ENCODE data around the gene NECTIN1.

Gene NECTIN1

GRCh38 chr11:119626197-119626841 is 102.7 kb downstream of the NECTIN1 start:
- H3K9me3 ChIP-seq = no peaks in the 10 kb centered on the region
- 0 out of 2 replicates have a peak overlapping the region, but pooled peaks have one; percentile 19 for H3K9ac ChIP-seq
- H4K20me1 ChIP-seq = no peaks in the 10 kb centered on the region
- no peaks in the 10 kb centered on the region for H3K36me3 ChIP-seq
- H3K27ac ChIP-seq = 0 out of 2 replicates have a peak overlapping the region, but pooled peaks have one; percentile 4
- no peak for TF ChIP-seq Cebpa-rat (IDR thresholded peaks at IDR 0.05)
- peak overlapping the region; percentile 81 for H3K4me2 ChIP-seq
- no peaks in the 10 kb centered on the region for H3K27me3 ChIP-seq
- peaks cover 58% of the 10 kb centered on the region for H3K4me1 ChIP-seq
- H3K4me3 ChIP-seq = no peak overlapping the region

- Histone ChIP-seq H3K36me3 (no peaks in the 10 kb centered on the region), H3K27ac (no peak overlapping the region; the same call in 1 of the 2 replicates), H4K20me1 (no peaks in the 10 kb centered on the region), H3K27me3 (no peaks in the 10 kb centered on the region), H3K4me1 (peaks cover 67% of the 10 kb centered on the region), H3K4me3 (no peak overlapping the region), H3K4me2 (peak overlapping the region; percentile 81), H3K9me3 (no peaks in the 10 kb centered on the region), H3K9ac (peak overlapping the region; percentile 42; the same call in 1 of the 2 replicates)
- no peak for TF ChIP-seq Cebpa-rat (IDR thresholded peaks at IDR 0.05)
Measured at GRCh38 chr11:119625206-119625978, 103.6 kb downstream of the NECTIN1 start.

DNA sequence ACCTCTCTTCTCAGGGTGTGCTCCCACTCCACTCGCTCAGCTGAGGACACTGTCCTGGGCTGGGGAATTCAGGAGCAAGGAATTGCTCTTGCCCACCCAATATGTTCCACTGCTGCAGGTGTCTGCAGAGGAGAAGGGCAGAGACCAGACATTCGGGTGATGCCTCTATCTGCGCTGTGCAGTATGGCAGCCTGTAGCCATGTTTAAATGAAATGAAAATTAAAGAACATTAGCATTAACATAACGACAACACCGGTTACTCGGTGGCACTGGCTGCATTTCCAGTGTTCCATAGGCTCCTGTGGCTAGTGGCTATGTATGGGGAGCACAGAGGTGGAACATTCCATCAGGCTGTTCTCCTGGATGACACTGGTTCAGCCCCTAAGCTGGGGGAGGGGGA is 104.4 kb downstream of the NECTIN1 start:
- Histone ChIP-seq H3K27ac (no peak overlapping the region), H3K4me3 (no peak overlapping the region), H3K9ac (no peak overlapping the region), H3K36me3 (no peaks in the 10 kb centered on the region), H3K9me3 (no peaks in the 10 kb centered on the region), H3K27me3 (no peaks in the 10 kb centered on the region), H4K20me1 (no peaks in the 10 kb centered on the region), H3K4me1 (peaks cover 75% of the 10 kb centered on the region), H3K4me2 (peak overlapping the region; percentile 81; the same call in 1 of the 2 replicates)
- TF ChIP-seq Cebpa-rat (IDR thresholded peaks at IDR 0.05) = no peak

GRCh38 chr11:119624102-119624615 is 104.8 kb downstream of the NECTIN1 start:
- no peak for TF ChIP-seq Cebpa-rat (IDR thresholded peaks at IDR 0.05)
- Histone ChIP-seq H3K27me3 (no peaks in the 10 kb centered on the region), H3K9ac (no peak overlapping the region), H3K4me1 (peaks cover 79% of the 10 kb centered on the region), H3K27ac (no peak overlapping the region), H3K4me3 (no peak overlapping the region), H3K9me3 (no peaks in the 10 kb centered on the region), H3K4me2 (peak overlapping the region; percentile 81), H3K36me3 (no peaks in the 10 kb centered on the region), H4K20me1 (no peaks in the 10 kb centered on the region)

- TF ChIP-seq Cebpa-rat (IDR thresholded peaks at IDR 0.05) = no peak
- Histone ChIP-seq H3K36me3 (no peaks in the 10 kb centered on the region), H3K4me2 (peak overlapping the region; percentile 51), H3K9ac (no peak overlapping the region), H3K4me3 (no peak overlapping the region), H3K4me1 (peaks cover 84% of the 10 kb centered on the region), H4K20me1 (no peaks in the 10 kb centered on the region), H3K9me3 (no peaks in the 10 kb centered on the region), H3K27me3 (no peaks in the 10 kb centered on the region), H3K27ac (no peak overlapping the region)
Measured at GRCh38 chr11:119623682-119624081, 105.3 kb downstream of the NECTIN1 start.

GRCh38 chr11:119622454-119623143 is 106.4 kb downstream of the NECTIN1 start:
- Histone ChIP-seq H3K4me1 (peaks cover 91% of the 10 kb centered on the region), H3K9ac (no peak overlapping the region), H4K20me1 (no peaks in the 10 kb centered on the region), H3K9me3 (no peaks in the 10 kb centered on the region), H3K36me3 (no peaks in the 10 kb centered on the region), H3K27ac (no peak overlapping the region), H3K4me2 (no peak overlapping the region), H3K27me3 (no peaks in the 10 kb centered on the region), H3K4me3 (no peak overlapping the region)
- TF ChIP-seq Cebpa-rat (IDR thresholded peaks at IDR 0.05) = no peak

- no peaks in the 10 kb centered on the region for H3K27me3 ChIP-seq
- H3K9me3 ChIP-seq = no peaks in the 10 kb centered on the region
- H3K4me3 ChIP-seq = no peak overlapping the region
- H3K36me3 ChIP-seq = no peaks in the 10 kb centered on the region
- peaks cover 88% of the 10 kb centered on the region for H3K4me1 ChIP-seq
- no peak for TF ChIP-seq Cebpa-rat (IDR thresholded peaks at IDR 0.05)
- H4K20me1 ChIP-seq = no peaks in the 10 kb centered on the region
- H3K9ac ChIP-seq = peak overlapping the region; percentile 7; the same call in 1 of the 2 replicates
- peak overlapping the region; percentile 47; the same call in 1 of the 2 replicates for H3K27ac ChIP-seq
- peak overlapping the region; percentile 74 for H3K4me2 ChIP-seq
Measured at GRCh38 chr11:119619665-119620064, 109.3 kb downstream of the NECTIN1 start.

- peak overlapping the region; percentile 58; the same call in 1 of the 2 replicates for H3K27ac ChIP-seq
Measured at GRCh38 chr11:119618208-119618909, 110.6 kb downstream of the NECTIN1 start.

DNA sequence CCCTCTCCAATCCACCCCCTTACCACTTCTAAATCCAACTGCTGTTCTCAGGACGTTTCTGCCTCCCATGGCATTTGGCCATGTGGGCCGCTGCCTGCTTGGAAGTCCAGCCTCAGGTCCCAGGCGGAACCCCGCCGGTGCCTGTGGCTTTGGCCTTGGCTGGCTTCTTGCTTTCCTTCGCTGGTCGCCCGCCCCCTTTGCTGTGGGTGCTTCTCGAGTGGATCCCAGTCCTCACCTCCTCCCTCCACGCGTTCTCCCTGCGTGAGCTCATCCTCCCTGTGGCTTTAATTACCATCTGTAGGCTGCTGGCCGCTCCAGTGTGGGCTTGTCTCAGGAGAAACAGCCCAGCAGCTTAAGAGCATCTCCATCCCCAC is 111.7 kb downstream of the NECTIN1 start:
- TF ChIP-seq Cebpa-rat (IDR thresholded peaks at IDR 0.05) = no peak
- Histone ChIP-seq H4K20me1 (no peaks in the 10 kb centered on the region), H3K27me3 (no peaks in the 10 kb centered on the region), H3K4me3 (no peak overlapping the region), H3K4me1 (peaks cover 72% of the 10 kb centered on the region), H3K9me3 (no peaks in the 10 kb centered on the region), H3K27ac (peak overlapping the region; percentile 58), H3K36me3 (no peaks in the 10 kb centered on the region), H3K4me2 (peak overlapping the region; percentile 74), H3K9ac (no peak overlapping the region)

More at GRCh38 chr11:119618208-119618909, 110.6 kb downstream of the NECTIN1 start:
- Histone ChIP-seq H4K20me1 (no peaks in the 10 kb centered on the region), H3K4me3 (no peak overlapping the region), H3K4me1 (peaks cover 76% of the 10 kb centered on the region), H3K9me3 (no peaks in the 10 kb centered on the region), H3K27me3 (no peaks in the 10 kb centered on the region), H3K36me3 (no peaks in the 10 kb centered on the region), H3K9ac (peak overlapping the region; percentile 10; the same call in 1 of the 2 replicates), H3K4me2 (peak overlapping the region; percentile 74)
- TF ChIP-seq Cebpa-rat (IDR thresholded peaks at IDR 0.05) = no peak

All from BLaER1 (cell line).